HFF-Myc (cell line): ENCODE results near the gene FABP1.

Experiments
- DNase-seq: peaks from one replicate; pipeline ENCODE4 v3.0.0-alpha.2; 2011; ENCODE audit warnings: low read depth; ENCODE audit errors: extremely low read depth
- H3K4me3 ChIP-seq: replicated peaks from 2 replicates; pipeline ENCODE4 v1.5.1; 2011; ENCODE audit warnings: low read depth, mild to moderate bottlenecking, control low read depth, low read length
- CTCF ChIP-seq: IDR thresholded peaks from 2 replicates; pipeline ENCODE4 v1.5.1; 2012; ENCODE audit warnings: mild to moderate bottlenecking, low read depth, low read length, control low read depth; ENCODE audit errors: missing control alignments

The FABP1 gene

GRCh38 chr2:88099798-88100488 is 27.9 kb downstream of the FABP1 start:
- no peak for DNase-seq
- TF ChIP-seq CTCF = no peak
- H3K4me3 ChIP-seq = no peak overlapping the region

- DNase-seq = no peak
- no peak for TF ChIP-seq CTCF
- H3K4me3 ChIP-seq = no peak overlapping the region
Observed at GRCh38 chr2:88098558-88098900, 29.3 kb downstream of the FABP1 start.

GRCh38 chr2:88097891-88098557 is 29.8 kb downstream of the FABP1 start:
- DNase-seq = no peak
- no peak overlapping the region for H3K4me3 ChIP-seq
- no peak for TF ChIP-seq CTCF

- no peak for DNase-seq
- TF ChIP-seq CTCF = no peak
- no peak overlapping the region for H3K4me3 ChIP-seq
Observed at GRCh38 chr2:88097192-88097591, 30.7 kb downstream of the FABP1 start.

GRCh38 chr2:88096708-88097107 is 31.2 kb downstream of the FABP1 start:
- no peak overlapping the region for H3K4me3 ChIP-seq
- DNase-seq = no peak
- no peak for TF ChIP-seq CTCF

GRCh38 chr2:88095022-88095421 is 32.8 kb downstream of the FABP1 start:
- no peak overlapping the region for H3K4me3 ChIP-seq
- DNase-seq = no peak
- no peak for TF ChIP-seq CTCF
